ENCODE data around the gene SLC37A4.

GRCh38 chr11:118996926-118997626 is 33.6 kb downstream of the SLC37A4 start:
- TF ChIP-seq, protein P1, sequence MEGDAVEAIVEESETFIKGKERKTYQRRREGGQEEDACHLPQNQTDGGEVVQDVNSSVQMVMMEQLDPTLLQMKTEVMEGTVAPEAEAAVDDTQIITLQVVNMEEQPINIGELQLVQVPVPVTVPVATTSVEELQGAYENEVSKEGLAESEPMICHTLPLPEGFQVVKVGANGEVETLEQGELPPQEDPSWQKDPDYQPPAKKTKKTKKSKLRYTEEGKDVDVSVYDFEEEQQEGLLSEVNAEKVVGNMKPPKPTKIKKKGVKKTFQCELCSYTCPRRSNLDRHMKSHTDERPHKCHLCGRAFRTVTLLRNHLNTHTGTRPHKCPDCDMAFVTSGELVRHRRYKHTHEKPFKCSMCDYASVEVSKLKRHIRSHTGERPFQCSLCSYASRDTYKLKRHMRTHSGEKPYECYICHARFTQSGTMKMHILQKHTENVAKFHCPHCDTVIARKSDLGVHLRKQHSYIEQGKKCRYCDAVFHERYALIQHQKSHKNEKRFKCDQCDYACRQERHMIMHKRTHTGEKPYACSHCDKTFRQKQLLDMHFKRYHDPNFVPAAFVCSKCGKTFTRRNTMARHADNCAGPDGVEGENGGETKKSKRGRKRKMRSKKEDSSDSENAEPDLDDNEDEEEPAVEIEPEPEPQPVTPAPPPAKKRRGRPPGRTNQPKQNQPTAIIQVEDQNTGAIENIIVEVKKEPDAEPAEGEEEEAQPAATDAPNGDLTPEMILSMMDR (IDR thresholded peaks at IDR 0.05) = no peak
- TF ChIP-seq ZFX (IDR thresholded peaks at IDR 0.05; ENCODE audit: borderline replicate concordance) = no peak

All from 22Rv1 (cell line).